SJSA1 (cell line): ENCODE results near the gene CCDC30. TPM values are rescaled to one million over a fixed set of nuclear protein-coding genes. Genes with fewer than 3 reads are reported as not detected.
A peak's percentile ranks its signal among the peaks of the same experiment; 100 is the strongest.

Experiments used
- DNase-seq, 2 experiments: peaks; one replicate each; pipeline ENCODE4 v3.0.0-alpha.2; 2015 to 2020; ENCODE audit warnings: low spot score in 2 of 2, low read depth in 1 of 2
- H3K27ac ChIP-seq: fragments of 250-450 bp; sonication (Bioruptor Pico); 2 replicates; pipeline ENCODE4 v1.5.1; 2020; ENCODE audit warnings: mild to moderate bottlenecking, moderate library complexity
- H3K27me3 ChIP-seq: fragments of 250-450 bp; sonication (Bioruptor Pico); replicated peaks from 2 replicates; pipeline ENCODE4 v1.5.1; 2020; ENCODE audit warnings: mild to moderate bottlenecking, moderate library complexity
- H3K36me3 ChIP-seq: fragments of 250-450 bp; sonication (Bioruptor Pico); 2 replicates; pipeline ENCODE4 v1.5.1; 2020; ENCODE audit warnings: mild to moderate bottlenecking
- H3K4me1 ChIP-seq: fragments of 250-450 bp; sonication (Bioruptor Pico); replicated peaks from 2 replicates; pipeline ENCODE4 v1.6.1; 2021; ENCODE audit warnings: mild to moderate bottlenecking
- H3K4me3 ChIP-seq: fragments of 250-450 bp; sonication (Bioruptor Pico); 2 replicates; pipeline ENCODE4 v1.5.1; 2020; ENCODE audit warnings: mild to moderate bottlenecking
- H3K9me3 ChIP-seq: fragments of 250-450 bp; sonication (Bioruptor Pico); replicated peaks from 2 replicates; pipeline ENCODE4 v1.5.1; 2020; ENCODE audit warnings: mild to moderate bottlenecking
- total RNA-seq: library from RNA; depleted of rRNA; stranded (reverse); fragments of >200 nt; shearing (Covaris generic); gene quantifications from 2 replicates; pipeline ENCODE4 v1.2.3, GENCODE V29; 2014; rRNA removed

CCDC30 gene
- total RNA-seq, result 0.13 TPM in 1 of 2 replicates, not detected in the other

GRCh38 chr1:42462828-42463763 lies at the start of gene CCDC30:
Gene CCDC30, plus strand, starts transcription at chr1:42463286. Its CDS starts 17,266 bp downstream, at chr1:42480552.
- DNase-seq, result peak; percentile 77 to 93
- H3K4me1 ChIP-seq, result peaks cover 14% of the 10 kb centered on the region
- peak within 1 kb of the TSS; percentile 41 for H3K4me3 ChIP-seq
- no peaks in the 10 kb centered on the region for H3K9me3 ChIP-seq
- H3K36me3 ChIP-seq, result peaks cover 7% of the 10 kb centered on the region
- no peaks in the 10 kb centered on the region for H3K27me3 ChIP-seq
- peak within 1 kb of the TSS; percentile 32; the same call in 1 of the 2 replicates for H3K27ac ChIP-seq

- peaks cover 6% of the 10 kb centered on the region; the same call in 1 of the 2 replicates for H3K27me3 ChIP-seq
Measured at GRCh38 chr1:42414551-42415496, 48.3 kb upstream of the CCDC30 start.

GRCh38 chr1:42417166-42417565 lies 45.9 kb upstream of the CCDC30 start:
- H3K9me3 ChIP-seq, result no peaks in the 10 kb centered on the region; the same call in 1 of the 2 replicates
- no peak overlapping the region for H3K27ac ChIP-seq
- DNase-seq, result no peak
- no peaks in the 10 kb centered on the region for H3K4me1 ChIP-seq
- no peaks in the 10 kb centered on the region for H3K36me3 ChIP-seq
- peaks cover 11% of the 10 kb centered on the region for H3K27me3 ChIP-seq
- H3K4me3 ChIP-seq, result no peak overlapping the region

More at GRCh38 chr1:42414551-42415496, 48.3 kb upstream of the CCDC30 start:
- Histone ChIP-seq H3K36me3 (no peaks in the 10 kb centered on the region), H3K4me3 (no peak overlapping the region), H3K9me3 (no peaks in the 10 kb centered on the region), H3K27ac (no peak overlapping the region), H3K4me1 (no peaks in the 10 kb centered on the region)
- no peak for DNase-seq

- no peak overlapping the region for H3K4me3 ChIP-seq
- H3K9me3 ChIP-seq, result no peaks in the 10 kb centered on the region; the same call in 1 of the 2 replicates
- H3K36me3 ChIP-seq, result no peaks in the 10 kb centered on the region
- H3K4me1 ChIP-seq, result no peaks in the 10 kb centered on the region
- DNase-seq, result no peak
- peaks cover 17% of the 10 kb centered on the region for H3K27me3 ChIP-seq
- H3K27ac ChIP-seq, result no peak overlapping the region
Measured at GRCh38 chr1:42418516-42418915, 44.6 kb upstream of the CCDC30 start.

GRCh38 chr1:42419126-42419821 lies 43.8 kb upstream of the CCDC30 start:
- peaks cover 17% of the 10 kb centered on the region for H3K27me3 ChIP-seq

GRCh38 chr1:42420121-42420520 lies 43.0 kb upstream of the CCDC30 start:
- no peak for DNase-seq
- Histone ChIP-seq H3K27ac (no peak overlapping the region), H3K36me3 (no peaks in the 10 kb centered on the region), H3K9me3 (no peaks in the 10 kb centered on the region; the same call in 1 of the 2 replicates), H3K4me3 (no peak overlapping the region), H3K27me3 (peaks cover 17% of the 10 kb centered on the region), H3K4me1 (no peaks in the 10 kb centered on the region)

More at GRCh38 chr1:42419126-42419821, 43.8 kb upstream of the CCDC30 start:
- no peak for DNase-seq
- H3K36me3 ChIP-seq, result no peaks in the 10 kb centered on the region
- H3K9me3 ChIP-seq, result no peaks in the 10 kb centered on the region; the same call in 1 of the 2 replicates
- H3K4me1 ChIP-seq, result no peaks in the 10 kb centered on the region
- H3K4me3 ChIP-seq, result no peak overlapping the region
- no peak overlapping the region for H3K27ac ChIP-seq

GRCh38 chr1:42420911-42421585 lies 42.0 kb upstream of the CCDC30 start:
- Histone ChIP-seq H3K27ac (no peak overlapping the region), H3K4me3 (no peak overlapping the region), H3K36me3 (no peaks in the 10 kb centered on the region), H3K4me1 (no peaks in the 10 kb centered on the region), H3K27me3 (peaks cover 17% of the 10 kb centered on the region), H3K9me3 (no peaks in the 10 kb centered on the region; the same call in 1 of the 2 replicates)
- DNase-seq, result no peak

GRCh38 chr1:42422737-42423136 lies 40.3 kb upstream of the CCDC30 start:
- Histone ChIP-seq H3K9me3 (no peaks in the 10 kb centered on the region; the same call in 1 of the 2 replicates), H3K4me3 (no peak overlapping the region), H3K27ac (no peak overlapping the region), H3K36me3 (no peaks in the 10 kb centered on the region), H3K4me1 (no peaks in the 10 kb centered on the region), H3K27me3 (peaks cover 11% of the 10 kb centered on the region)
- no peak for DNase-seq

GRCh38 chr1:42423681-42424080 lies 39.4 kb upstream of the CCDC30 start:
- Histone ChIP-seq H3K4me1 (no peaks in the 10 kb centered on the region), H3K9me3 (no peaks in the 10 kb centered on the region; the same call in 1 of the 2 replicates), H3K36me3 (no peaks in the 10 kb centered on the region), H3K4me3 (no peak overlapping the region), H3K27me3 (peaks cover 11% of the 10 kb centered on the region), H3K27ac (no peak overlapping the region)
- DNase-seq, result no peak

GRCh38 chr1:42424201-42424600 lies 38.9 kb upstream of the CCDC30 start:
- no peak for DNase-seq

GRCh38 chr1:42427240-42427639 lies 35.8 kb upstream of the CCDC30 start:
- DNase-seq, result no peak
- peaks cover 5% of the 10 kb centered on the region for H3K27me3 ChIP-seq
- H3K27ac ChIP-seq, result no peak overlapping the region
- H3K4me1 ChIP-seq, result no peaks in the 10 kb centered on the region
- no peak overlapping the region for H3K4me3 ChIP-seq
- no peaks in the 10 kb centered on the region; the same call in 1 of the 2 replicates for H3K9me3 ChIP-seq
- H3K36me3 ChIP-seq, result no peaks in the 10 kb centered on the region

More at GRCh38 chr1:42424201-42424600, 38.9 kb upstream of the CCDC30 start:
- Histone ChIP-seq H3K27me3 (peaks cover 11% of the 10 kb centered on the region), H3K27ac (no peak overlapping the region), H3K36me3 (no peaks in the 10 kb centered on the region), H3K4me1 (no peaks in the 10 kb centered on the region), H3K9me3 (no peaks in the 10 kb centered on the region; the same call in 1 of the 2 replicates), H3K4me3 (no peak overlapping the region)

GRCh38 chr1:42429603-42430002 lies 33.5 kb upstream of the CCDC30 start:
- H3K36me3 ChIP-seq, result no peaks in the 10 kb centered on the region
- DNase-seq, result no peak
- no peaks in the 10 kb centered on the region for H3K27me3 ChIP-seq
- H3K4me1 ChIP-seq, result no peaks in the 10 kb centered on the region
- no peaks in the 10 kb centered on the region for H3K9me3 ChIP-seq
- no peak overlapping the region for H3K4me3 ChIP-seq
- no peak overlapping the region for H3K27ac ChIP-seq
